GM23338 (cell line): Measurements from ENCODE around the gene APOBEC2. TPM values are rescaled to one million over a fixed set of nuclear protein-coding genes. Genes with fewer than 3 reads are reported as not detected.

Experiments
- ATAC-seq: fragments of 200-7000 bp; cut with Tn5 transposase; 3 replicates; pipeline ENCODE4 v1.9.1; 2020
- DNase-seq: peaks from one replicate; pipeline ENCODE4 v3.0.0-alpha.2; 2015; ENCODE audit warnings: low spot score
- H2AFZ ChIP-seq: fragments of 200-600 bp; sonication (generic); 2 replicates; pipeline ENCODE4 v1.8.0; 2016; ENCODE audit warnings: antibody characterized with exemption, mild to moderate bottlenecking, moderate library complexity
- H3F3A ChIP-seq: fragments of 200-600 bp; sonication (generic); replicated peaks from 2 replicates; pipeline ENCODE4 v1.8.0; 2017; ENCODE audit warnings: antibody characterized with exemption, mixed run types, low read depth
- H3K27ac ChIP-seq: fragments of 200-600 bp; sonication (generic); 2 replicates; pipeline ENCODE4 v1.6.1; 2016; ENCODE audit warnings: low read depth
- H3K27me3 ChIP-seq: fragments of 200-600 bp; sonication (generic); 2 replicates; pipeline ENCODE4 v1.8.0; 2016; ENCODE audit warnings: mild to moderate bottlenecking, mixed run types, moderate library complexity; ENCODE audit not compliant: insufficient read depth
- H3K36me3 ChIP-seq: fragments of 200-600 bp; sonication (generic); 2 replicates; pipeline ENCODE4 v1.8.0; 2016; ENCODE audit warnings: mild to moderate bottlenecking; ENCODE audit not compliant: insufficient read depth
- H3K4me1 ChIP-seq: fragments of 200-600 bp; sonication (generic); 2 replicates; pipeline ENCODE4 v1.8.0; 2016; ENCODE audit warnings: mild to moderate bottlenecking, moderate library complexity; ENCODE audit not compliant: insufficient read depth
- H3K4me2 ChIP-seq: fragments of 200-600 bp; sonication (generic); 2 replicates; pipeline ENCODE4 v1.7.1; 2017; ENCODE audit warnings: mixed run types
- H3K4me3 ChIP-seq: fragments of 200-600 bp; sonication (generic); 2 replicates; pipeline ENCODE4 v1.6.1; 2016; ENCODE audit warnings: mixed run types
- H3K79me2 ChIP-seq: fragments of 200-600 bp; sonication (generic); replicated peaks from 2 replicates; pipeline ENCODE4 v1.8.0; 2017; ENCODE audit warnings: mild to moderate bottlenecking; ENCODE audit not compliant: insufficient read depth
- H3K9me2 ChIP-seq: fragments of 200-600 bp; sonication (generic); 2 replicates; pipeline ENCODE4 v1.8.0; 2017; ENCODE audit not compliant: insufficient read depth
- H4K20me1 ChIP-seq: fragments of 200-600 bp; sonication (generic); replicated peaks from 2 replicates; pipeline ENCODE4 v1.8.0; 2017; ENCODE audit warnings: mild to moderate bottlenecking; ENCODE audit not compliant: insufficient read depth
- H3K27ac Mint-ChIP-seq: 2 replicates; pipeline ENCODE4 v1.8.0; 2020; ENCODE audit warnings: inconsistent platforms, mild to moderate bottlenecking, moderate library complexity, mixed read lengths
- H3K27me3 Mint-ChIP-seq: 3 replicates; pipeline ENCODE4 v1.8.0; 2022; ENCODE audit warnings: low read depth, mild to moderate bottlenecking, moderate library complexity, mixed read lengths, inconsistent platforms; ENCODE audit not compliant: insufficient read depth, poor library complexity
- H3K36me3 Mint-ChIP-seq: 3 replicates; pipeline ENCODE4 v1.8.0; 2021; ENCODE audit warnings: low read depth, mild to moderate bottlenecking, inconsistent platforms, moderate library complexity, mixed read lengths
- H3K4me1 Mint-ChIP-seq: 3 replicates; pipeline ENCODE4 v1.8.0; 2020; ENCODE audit warnings: mild to moderate bottlenecking, inconsistent platforms, mixed read lengths
- H3K4me3 Mint-ChIP-seq: 3 replicates; pipeline ENCODE4 v1.8.0; 2021; ENCODE audit warnings: moderate library complexity, mild to moderate bottlenecking, inconsistent platforms, mixed read lengths
- H3K9me3 Mint-ChIP-seq: 3 replicates; pipeline ENCODE4 v1.8.0; 2020; ENCODE audit warnings: moderate library complexity, mild to moderate bottlenecking, inconsistent platforms, mixed read lengths
- CREB1 ChIP-seq: fragments of 250-450 bp; sonication (Bioruptor Pico); IDR thresholded peaks from 2 replicates; pipeline ENCODE4 v1.5.0; 2020; ENCODE audit warnings: low read depth, mild to moderate bottlenecking, moderate library complexity
- EZH2 ChIP-seq: fragments of 200-600 bp; sonication (generic); IDR thresholded peaks from one replicate; pipeline ENCODE4 v1.8.0; 2017; ENCODE audit warnings: antibody characterized with exemption, mild to moderate bottlenecking, low read depth; ENCODE audit not compliant: unreplicated experiment
- EZH2phosphoT487 ChIP-seq: fragments of 200-600 bp; sonication (generic); IDR thresholded peaks from one replicate; pipeline ENCODE4 v1.8.1; 2018; ENCODE audit warnings: antibody characterized with exemption; ENCODE audit not compliant: unreplicated experiment
- JUNB ChIP-seq: IDR thresholded peaks from one replicate; pipeline ENCODE4 v1.6.1; 2016; ENCODE audit warnings: antibody characterized with exemption; ENCODE audit not compliant: unreplicated experiment
- NANOG ChIP-seq: IDR thresholded peaks from 2 replicates; pipeline ENCODE4 v1.6.1; 2016; ENCODE audit warnings: antibody characterized with exemption, borderline replicate concordance
- POLR2AphosphoS5 ChIP-seq: IDR thresholded peaks from 2 replicates; pipeline ENCODE4 v1.6.1; 2016; ENCODE audit warnings: antibody characterized with exemption, low read depth
- STAT1 ChIP-seq: IDR thresholded peaks from one replicate; pipeline ENCODE4 v1.6.1; 2016; ENCODE audit warnings: antibody characterized with exemption; ENCODE audit not compliant: unreplicated experiment
- ZNF114 ChIP-seq: fragments of 250-450 bp; sonication (Bioruptor Pico); IDR thresholded peaks from 2 replicates; pipeline ENCODE4 v1.5.0; 2020; ENCODE audit warnings: mild to moderate bottlenecking, moderate library complexity
- ZNF331 ChIP-seq: fragments of 250-450 bp; sonication (Bioruptor Pico); IDR thresholded peaks from 2 replicates; pipeline ENCODE4 v1.5.0; 2020; ENCODE audit warnings: low read depth, mild to moderate bottlenecking, moderate library complexity
- polyA plus RNA-seq: library from polyadenylated mRNA; unstranded; fragments of >200 nt; fragmentation: Nextera tagmentation; extraction: Ambion mirVana; gene quantifications from 2 replicates; pipeline ENCODE4 v1.2.1, GENCODE V29; 2016
- total RNA-seq: library from RNA; depleted of rRNA; stranded (reverse); fragments of >200 nt; shearing (Covaris generic); gene quantifications from 2 replicates; pipeline ENCODE4 v1.2.3, GENCODE V29; 2014
- TF ChIP-seq, protein P1 (sequence below): IDR thresholded peaks from one replicate; pipeline ENCODE4 v1.6.1; 2018; ENCODE audit warnings: antibody characterized with exemption; ENCODE audit not compliant: unreplicated experiment
- TF ChIP-seq, protein P2 (sequence below): IDR thresholded peaks from 2 replicates; pipeline ENCODE4 v1.6.1; 2016; ENCODE audit warnings: antibody characterized with exemption
- TF ChIP-seq, protein P3 (sequence below): fragments of 250-450 bp; sonication (Bioruptor Pico); IDR thresholded peaks from 2 replicates; pipeline ENCODE4 v1.5.0; 2020; ENCODE audit warnings: mild to moderate bottlenecking, moderate library complexity

APOBEC2 gene
- total and polyA plus RNA-seq, 2 experiments from 2014 or later, result 2.4 TPM; not detected in 1

DNA sequence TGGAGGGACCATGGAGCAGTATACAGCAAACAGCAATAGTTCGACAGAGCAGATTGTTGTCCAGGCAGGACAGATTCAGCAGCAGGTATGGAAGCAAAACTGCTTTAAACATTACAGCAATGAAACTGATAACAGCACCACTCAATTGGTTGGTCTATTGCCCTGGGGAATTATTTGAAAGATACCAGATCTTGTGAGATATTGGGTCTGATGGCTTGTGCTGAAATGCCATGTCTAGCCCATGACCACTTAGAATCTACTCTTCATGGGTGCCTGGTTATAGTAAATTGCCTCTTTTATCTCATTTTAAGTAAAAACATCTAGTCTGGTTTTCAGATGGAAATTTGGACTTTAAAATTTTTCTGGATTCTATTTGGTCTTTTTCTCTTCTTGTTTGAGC lies 26.1 kb downstream of the APOBEC2 start (continued):
- TF ChIP-seq, protein P1, sequence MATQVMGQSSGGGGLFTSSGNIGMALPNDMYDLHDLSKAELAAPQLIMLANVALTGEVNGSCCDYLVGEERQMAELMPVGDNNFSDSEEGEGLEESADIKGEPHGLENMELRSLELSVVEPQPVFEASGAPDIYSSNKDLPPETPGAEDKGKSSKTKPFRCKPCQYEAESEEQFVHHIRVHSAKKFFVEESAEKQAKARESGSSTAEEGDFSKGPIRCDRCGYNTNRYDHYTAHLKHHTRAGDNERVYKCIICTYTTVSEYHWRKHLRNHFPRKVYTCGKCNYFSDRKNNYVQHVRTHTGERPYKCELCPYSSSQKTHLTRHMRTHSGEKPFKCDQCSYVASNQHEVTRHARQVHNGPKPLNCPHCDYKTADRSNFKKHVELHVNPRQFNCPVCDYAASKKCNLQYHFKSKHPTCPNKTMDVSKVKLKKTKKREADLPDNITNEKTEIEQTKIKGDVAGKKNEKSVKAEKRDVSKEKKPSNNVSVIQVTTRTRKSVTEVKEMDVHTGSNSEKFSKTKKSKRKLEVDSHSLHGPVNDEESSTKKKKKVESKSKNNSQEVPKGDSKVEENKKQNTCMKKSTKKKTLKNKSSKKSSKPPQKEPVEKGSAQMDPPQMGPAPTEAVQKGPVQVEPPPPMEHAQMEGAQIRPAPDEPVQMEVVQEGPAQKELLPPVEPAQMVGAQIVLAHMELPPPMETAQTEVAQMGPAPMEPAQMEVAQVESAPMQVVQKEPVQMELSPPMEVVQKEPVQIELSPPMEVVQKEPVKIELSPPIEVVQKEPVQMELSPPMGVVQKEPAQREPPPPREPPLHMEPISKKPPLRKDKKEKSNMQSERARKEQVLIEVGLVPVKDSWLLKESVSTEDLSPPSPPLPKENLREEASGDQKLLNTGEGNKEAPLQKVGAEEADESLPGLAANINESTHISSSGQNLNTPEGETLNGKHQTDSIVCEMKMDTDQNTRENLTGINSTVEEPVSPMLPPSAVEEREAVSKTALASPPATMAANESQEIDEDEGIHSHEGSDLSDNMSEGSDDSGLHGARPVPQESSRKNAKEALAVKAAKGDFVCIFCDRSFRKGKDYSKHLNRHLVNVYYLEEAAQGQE, result no peak
- TF ChIP-seq EZH2 (no peak), ZNF114 (no peak), NANOG (no peak), JUNB (no peak), ZNF331 (no peak), EZH2phosphoT487 (no peak), STAT1 (no peak), CREB1 (CRISPR knock-in tag) (no peak)
- TF ChIP-seq, protein P2, sequence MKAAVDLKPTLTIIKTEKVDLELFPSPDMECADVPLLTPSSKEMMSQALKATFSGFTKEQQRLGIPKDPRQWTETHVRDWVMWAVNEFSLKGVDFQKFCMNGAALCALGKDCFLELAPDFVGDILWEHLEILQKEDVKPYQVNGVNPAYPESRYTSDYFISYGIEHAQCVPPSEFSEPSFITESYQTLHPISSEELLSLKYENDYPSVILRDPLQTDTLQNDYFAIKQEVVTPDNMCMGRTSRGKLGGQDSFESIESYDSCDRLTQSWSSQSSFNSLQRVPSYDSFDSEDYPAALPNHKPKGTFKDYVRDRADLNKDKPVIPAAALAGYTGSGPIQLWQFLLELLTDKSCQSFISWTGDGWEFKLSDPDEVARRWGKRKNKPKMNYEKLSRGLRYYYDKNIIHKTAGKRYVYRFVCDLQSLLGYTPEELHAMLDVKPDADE, result no peak

DNA sequence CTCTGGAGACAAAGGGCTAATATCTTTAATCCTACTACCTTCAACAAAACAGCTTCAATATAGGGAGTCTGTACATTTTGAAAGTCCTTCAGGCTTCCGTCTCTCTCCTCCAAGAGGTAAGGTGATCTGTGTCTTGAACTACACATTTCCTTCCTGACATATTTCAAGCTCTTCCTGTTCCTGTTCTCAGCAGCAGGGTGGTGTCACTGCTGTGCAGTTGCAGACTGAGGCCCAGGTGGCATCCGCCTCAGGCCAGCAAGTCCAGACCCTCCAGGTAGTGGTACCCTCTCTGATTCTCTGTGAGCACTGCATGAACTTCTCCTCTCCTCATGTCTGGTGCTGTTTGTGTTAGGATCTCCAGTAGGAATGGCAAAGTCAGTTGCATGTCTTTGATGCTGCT lies 27.6 kb downstream of the APOBEC2 start:
- peaks cover 8% of the 10 kb centered on the region for H3K4me1 ChIP-seq
- no peaks in the 10 kb centered on the region for H3K9me2 ChIP-seq
- no peak overlapping the region for H3K27ac ChIP-seq
- H3K79me2 ChIP-seq, result peaks cover 99% of the 10 kb centered on the region
- H2AFZ ChIP-seq, result no peak overlapping the region
- ATAC-seq (no peak), DNase-seq (no peak)
- Mint-ChIP-seq H3K36me3 (peaks cover 51% of the 10 kb centered on the region), H3K4me3 (no peak overlapping the region), H3K9me3 (no peaks in the 10 kb centered on the region), H3K27me3 (no peaks in the 10 kb centered on the region), H3K4me1 (peaks cover 8% of the 10 kb centered on the region), H3K27ac (no peak overlapping the region)
- H3K27me3 ChIP-seq, result no peaks in the 10 kb centered on the region
- H3K36me3 ChIP-seq, result peaks cover 55% of the 10 kb centered on the region
- no peak overlapping the region for H3K4me3 ChIP-seq
- peaks cover 35% of the 10 kb centered on the region for H4K20me1 ChIP-seq
- no peak overlapping the region for H3K4me2 ChIP-seq
- no peaks in the 10 kb centered on the region for H3F3A ChIP-seq
- TF ChIP-seq, protein P1, result no peak
- no peak for TF ChIP-seq STAT1
- no peak for TF ChIP-seq NANOG
- TF ChIP-seq, protein P3, sequence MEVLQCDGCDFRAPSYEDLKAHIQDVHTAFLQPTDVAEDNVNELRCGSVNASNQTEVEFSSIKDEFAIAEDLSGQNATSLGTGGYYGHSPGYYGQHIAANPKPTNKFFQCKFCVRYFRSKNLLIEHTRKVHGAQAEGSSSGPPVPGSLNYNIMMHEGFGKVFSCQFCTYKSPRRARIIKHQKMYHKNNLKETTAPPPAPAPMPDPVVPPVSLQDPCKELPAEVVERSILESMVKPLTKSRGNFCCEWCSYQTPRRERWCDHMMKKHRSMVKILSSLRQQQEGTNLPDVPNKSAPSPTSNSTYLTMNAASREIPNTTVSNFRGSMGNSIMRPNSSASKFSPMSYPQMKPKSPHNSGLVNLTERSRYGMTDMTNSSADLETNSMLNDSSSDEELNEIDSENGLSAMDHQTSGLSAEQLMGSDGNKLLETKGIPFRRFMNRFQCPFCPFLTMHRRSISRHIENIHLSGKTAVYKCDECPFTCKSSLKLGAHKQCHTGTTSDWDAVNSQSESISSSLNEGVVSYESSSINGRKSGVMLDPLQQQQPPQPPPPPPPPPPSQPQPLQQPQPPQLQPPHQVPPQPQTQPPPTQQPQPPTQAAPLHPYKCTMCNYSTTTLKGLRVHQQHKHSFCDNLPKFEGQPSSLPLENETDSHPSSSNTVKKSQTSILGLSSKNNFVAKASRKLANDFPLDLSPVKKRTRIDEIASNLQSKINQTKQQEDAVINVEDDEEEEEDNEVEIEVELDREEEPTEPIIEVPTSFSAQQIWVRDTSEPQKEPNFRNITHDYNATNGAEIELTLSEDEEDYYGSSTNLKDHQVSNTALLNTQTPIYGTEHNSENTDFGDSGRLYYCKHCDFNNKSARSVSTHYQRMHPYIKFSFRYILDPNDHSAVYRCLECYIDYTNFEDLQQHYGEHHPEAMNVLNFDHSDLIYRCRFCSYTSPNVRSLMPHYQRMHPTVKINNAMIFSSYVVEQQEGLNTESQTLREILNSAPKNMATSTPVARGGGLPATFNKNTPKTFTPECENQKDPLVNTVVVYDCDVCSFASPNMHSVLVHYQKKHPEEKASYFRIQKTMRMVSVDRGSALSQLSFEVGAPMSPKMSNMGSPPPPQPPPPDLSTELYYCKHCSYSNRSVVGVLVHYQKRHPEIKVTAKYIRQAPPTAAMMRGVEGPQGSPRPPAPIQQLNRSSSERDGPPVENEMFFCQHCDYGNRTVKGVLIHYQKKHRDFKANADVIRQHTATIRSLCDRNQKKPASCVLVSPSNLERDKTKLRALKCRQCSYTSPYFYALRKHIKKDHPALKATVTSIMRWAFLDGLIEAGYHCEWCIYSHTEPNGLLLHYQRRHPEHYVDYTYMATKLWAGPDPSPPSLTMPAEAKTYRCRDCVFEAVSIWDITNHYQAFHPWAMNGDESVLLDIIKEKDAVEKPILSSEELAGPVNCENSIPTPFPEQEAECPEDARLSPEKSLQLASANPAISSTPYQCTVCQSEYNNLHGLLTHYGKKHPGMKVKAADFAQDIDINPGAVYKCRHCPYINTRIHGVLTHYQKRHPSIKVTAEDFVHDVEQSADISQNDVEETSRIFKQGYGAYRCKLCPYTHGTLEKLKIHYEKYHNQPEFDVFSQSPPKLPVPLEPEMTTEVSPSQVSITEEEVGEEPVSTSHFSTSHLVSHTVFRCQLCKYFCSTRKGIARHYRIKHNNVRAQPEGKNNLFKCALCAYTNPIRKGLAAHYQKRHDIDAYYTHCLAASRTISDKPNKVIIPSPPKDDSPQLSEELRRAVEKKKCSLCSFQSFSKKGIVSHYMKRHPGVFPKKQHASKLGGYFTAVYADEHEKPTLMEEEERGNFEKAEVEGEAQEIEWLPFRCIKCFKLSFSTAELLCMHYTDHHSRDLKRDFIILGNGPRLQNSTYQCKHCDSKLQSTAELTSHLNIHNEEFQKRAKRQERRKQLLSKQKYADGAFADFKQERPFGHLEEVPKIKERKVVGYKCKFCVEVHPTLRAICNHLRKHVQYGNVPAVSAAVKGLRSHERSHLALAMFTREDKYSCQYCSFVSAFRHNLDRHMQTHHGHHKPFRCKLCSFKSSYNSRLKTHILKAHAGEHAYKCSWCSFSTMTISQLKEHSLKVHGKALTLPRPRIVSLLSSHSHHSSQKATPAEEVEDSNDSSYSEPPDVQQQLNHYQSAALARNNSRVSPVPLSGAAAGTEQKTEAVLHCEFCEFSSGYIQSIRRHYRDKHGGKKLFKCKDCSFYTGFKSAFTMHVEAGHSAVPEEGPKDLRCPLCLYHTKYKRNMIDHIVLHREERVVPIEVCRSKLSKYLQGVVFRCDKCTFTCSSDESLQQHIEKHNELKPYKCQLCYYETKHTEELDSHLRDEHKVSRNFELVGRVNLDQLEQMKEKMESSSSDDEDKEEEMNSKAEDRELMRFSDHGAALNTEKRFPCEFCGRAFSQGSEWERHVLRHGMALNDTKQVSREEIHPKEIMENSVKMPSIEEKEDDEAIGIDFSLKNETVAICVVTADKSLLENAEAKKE (CRISPR knock-in tag), result no peak
- TF ChIP-seq POLR2AphosphoS5, result no peak
- no peak for TF ChIP-seq EZH2
